Measurements from ENCODE around the gene NR2E1.

Gene NR2E1

DNA sequence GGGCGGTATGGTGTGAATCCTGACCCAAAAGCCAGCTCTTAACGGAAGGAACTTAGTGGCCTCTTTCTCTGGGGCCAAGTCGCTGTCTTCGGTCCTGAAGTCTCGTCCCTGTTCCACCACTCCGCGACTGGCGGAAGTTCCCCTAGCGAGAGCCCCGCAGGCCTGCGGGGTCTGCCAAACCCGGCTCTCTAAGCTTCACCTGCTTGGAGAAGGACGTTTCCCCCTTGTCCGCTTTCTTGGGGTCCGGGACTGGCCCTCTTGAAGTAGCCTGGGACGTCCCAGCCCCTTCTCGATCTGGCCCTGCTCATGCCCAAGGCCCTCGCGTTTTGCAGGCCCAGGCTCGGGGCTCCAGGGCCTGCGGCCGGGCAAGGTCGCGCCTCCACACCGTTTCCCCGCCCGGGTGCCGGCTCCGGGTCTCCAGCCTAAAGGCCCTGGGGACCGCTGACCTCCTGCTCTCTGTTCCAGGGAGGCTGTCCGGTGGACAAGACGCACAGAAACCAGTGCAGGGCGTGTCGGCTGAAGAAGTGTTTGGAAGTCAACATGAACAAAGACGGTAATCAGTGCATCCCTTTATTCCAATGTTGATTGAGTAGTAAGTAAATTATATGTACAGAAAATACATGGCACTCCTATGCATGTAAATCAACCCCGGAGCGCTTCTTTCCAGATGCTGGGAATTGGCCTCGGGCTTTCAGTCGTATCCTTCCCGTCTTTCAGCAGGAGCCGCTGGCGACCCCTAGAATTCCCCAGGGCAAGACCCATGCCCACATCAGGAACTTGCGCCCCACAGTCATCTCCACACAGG lies 8.8 kb downstream of the NR2E1 start:
- DNase-seq, result no peak

DNA sequence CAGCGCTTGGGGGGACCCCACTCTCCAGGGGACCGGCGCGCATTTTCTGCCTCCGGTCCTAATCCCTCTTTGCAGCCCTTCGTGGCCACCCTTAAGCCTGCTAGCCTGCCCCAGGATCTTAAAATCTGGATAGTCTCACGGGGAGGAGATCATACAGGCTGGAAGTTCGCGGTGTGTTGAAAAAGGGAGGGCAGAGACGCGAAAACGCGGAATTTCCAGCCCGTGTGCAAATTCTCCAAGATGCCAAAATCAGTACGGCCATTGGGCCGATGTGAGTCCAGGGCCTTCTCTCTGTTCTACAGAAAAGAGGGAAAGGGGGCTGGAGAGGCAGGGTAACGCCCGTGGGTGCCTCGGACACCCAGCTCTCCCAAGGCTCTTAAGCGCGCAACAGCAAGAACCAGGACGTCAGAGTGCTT lies 9.4 kb downstream of the NR2E1 start:
- no peak for DNase-seq

- no peak for DNase-seq
Observed at GRCh38 chr6:108175592-108176279, 9.9 kb downstream of the NR2E1 start.

- DNase-seq, result no peak
Observed at GRCh38 chr6:108176281-108177089, 10.7 kb downstream of the NR2E1 start.

- DNase-seq, result no peak
Observed at GRCh38 chr6:108179741-108180140, 13.9 kb downstream of the NR2E1 start.

DNA sequence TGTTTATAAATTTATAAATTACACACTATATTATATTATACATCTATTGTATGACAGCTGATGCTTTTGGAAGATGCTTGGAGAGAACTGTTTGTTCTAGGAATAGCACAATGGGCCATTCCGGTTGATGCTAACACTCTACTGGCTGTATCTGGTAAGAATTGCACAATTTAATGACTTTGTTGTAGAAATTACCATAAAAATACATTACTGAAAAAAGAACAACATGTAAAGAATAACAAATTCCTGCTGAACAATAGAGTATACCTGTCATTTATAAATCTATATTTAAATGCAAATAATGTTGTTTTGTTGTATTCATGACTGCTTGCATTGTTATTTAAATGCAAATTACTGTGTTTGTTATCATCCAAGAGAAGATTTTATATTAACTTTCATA lies 14.4 kb downstream of the NR2E1 start:
- DNase-seq, result no peak

DNA sequence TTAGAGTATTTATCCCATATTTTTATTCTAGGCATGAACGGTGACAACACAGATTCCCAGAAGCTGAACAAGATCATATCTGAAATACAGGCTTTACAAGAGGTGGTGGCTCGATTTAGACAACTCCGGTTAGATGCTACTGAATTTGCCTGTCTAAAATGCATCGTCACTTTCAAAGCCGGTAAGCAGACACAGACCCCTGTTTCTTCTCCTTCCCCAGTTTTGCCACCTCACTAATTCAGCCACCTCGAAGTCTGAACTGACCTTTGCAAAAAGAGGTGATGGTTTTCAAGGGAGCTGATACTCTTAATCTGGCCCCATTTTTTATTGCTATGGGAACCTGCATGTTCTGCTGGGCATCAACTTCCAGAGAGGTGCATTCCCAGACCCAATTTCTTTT lies 15.0 kb downstream of the NR2E1 start:
- DNase-seq, result no peak

- no peak for DNase-seq
Observed at GRCh38 chr6:108186226-108186625, 20.4 kb downstream of the NR2E1 start.

- DNase-seq, result no peak
Observed at GRCh38 chr6:108187519-108187918, 21.7 kb downstream of the NR2E1 start.

- no peak for DNase-seq
Observed at GRCh38 chr6:108193131-108193530, 27.3 kb downstream of the NR2E1 start.

GRCh38 chr6:108193835-108194234 lies 28.0 kb downstream of the NR2E1 start:
- no peak for DNase-seq

DNA sequence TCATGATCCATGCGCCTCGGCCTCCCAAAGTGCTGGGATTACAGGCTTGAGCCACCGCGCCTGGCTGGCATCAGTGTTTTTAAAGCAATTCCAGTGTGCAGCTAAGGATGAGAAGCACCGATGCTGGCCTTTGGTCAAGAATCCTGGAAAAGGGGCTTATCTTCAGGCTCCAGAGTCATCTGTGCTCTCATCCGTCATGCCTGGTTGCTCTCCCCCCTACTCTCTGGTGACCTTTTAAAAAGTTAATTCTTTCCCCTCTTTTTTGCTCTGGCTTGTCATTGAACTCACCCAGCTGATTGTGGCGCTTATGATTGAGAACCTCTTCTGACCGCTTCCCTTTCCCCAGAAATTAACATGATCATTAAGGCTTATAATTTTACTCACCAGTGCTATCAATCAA lies 28.7 kb downstream of the NR2E1 start:
- DNase-seq, result no peak

DNA sequence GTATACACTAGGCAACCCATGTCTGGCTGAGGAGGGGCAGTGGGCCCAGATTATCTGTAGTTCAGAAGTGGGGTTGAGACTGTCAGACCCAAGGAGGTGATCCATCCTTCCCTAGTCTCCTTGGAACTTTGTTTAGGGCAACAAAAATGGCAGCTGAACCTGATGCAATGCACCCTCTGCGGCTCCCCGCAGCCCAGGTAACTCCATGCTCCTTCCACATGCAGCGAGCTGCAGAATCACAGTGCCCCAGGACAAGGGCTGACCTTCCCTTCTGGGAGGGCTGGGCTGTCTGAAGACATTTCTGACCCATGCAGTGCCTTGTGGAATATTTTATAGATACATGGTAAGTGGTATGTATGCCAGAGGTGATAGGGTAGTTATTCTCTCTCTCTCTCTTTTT lies 29.4 kb downstream of the NR2E1 start:
- DNase-seq, result no peak

DNA sequence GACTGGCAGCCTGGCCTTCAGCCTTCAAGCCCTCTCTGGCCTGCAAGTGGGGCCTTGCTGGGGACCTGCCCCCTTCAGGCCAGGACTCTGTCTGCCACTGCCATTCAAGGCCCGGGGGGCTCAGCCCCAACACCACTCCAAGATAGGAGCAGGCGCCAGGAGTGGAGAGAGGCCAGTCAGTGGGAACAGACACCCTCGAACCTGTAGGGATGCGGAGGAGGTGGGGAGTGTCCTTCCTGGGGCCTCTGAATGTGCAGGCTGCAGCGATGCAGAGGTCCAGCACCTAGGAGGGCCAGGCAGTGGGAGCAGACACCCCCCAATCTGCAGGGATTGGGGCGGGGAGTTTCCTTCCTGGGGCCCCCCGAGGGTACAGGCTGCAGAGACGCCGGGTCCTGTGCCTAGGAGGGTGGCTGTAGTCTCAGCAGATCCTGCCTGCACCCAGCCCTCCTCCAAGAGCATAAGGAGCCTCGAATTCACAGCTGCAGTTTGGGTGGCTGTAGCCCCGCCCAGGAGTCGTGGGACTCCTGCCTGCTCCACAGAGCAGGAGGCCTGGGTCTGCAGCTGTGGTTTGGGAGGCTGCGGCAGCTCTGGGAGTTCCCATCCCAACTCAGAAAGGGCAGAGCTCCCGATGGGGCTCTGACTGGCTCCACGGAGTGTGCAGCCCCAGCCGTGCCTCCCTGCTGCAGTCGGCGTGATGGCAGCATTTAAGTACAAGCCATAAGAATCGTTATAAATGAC lies 33.1 kb downstream of the NR2E1 start:
- no peak for DNase-seq

DNA sequence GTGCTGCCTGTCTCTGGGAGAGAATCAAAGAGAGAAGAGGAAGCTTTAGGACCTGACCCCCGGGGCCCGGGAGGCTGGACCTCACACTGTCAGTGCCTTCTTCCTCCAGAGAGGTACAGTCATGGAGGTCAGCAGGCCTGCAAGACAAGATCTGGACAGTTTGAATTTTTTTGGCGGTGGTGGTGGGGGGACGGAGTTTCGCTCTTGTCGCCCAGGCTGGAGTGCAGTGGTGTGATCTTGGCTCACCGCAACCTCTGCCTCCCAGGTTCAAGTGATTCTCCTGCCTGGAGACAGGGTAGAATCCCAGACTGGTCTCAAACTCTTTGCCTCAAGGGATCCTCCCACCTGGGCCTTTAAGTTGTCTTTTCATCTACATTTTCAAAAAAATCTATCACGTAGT lies 34.4 kb downstream of the NR2E1 start:
- DNase-seq, result no peak

DNA sequence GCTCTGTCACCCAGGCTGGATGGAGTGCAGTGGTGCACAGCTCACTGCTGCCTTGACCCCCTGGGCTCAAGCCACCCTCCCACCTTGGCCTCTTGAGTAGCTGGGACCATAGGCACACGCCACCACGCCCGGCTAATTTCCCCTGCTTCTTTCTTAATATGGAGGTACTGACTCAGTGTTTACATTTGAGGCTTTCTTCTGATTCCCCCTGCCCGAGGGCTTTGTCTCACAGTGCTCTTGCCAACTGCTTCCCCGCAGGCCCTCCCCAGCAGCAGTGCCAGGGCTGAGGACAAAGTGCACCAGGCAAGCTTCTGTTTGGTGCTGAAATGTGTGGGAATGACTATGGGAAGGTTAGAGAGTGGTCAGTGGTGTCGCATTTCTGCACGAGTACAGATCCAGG lies 34.8 kb downstream of the NR2E1 start:
- no peak for DNase-seq

DNA sequence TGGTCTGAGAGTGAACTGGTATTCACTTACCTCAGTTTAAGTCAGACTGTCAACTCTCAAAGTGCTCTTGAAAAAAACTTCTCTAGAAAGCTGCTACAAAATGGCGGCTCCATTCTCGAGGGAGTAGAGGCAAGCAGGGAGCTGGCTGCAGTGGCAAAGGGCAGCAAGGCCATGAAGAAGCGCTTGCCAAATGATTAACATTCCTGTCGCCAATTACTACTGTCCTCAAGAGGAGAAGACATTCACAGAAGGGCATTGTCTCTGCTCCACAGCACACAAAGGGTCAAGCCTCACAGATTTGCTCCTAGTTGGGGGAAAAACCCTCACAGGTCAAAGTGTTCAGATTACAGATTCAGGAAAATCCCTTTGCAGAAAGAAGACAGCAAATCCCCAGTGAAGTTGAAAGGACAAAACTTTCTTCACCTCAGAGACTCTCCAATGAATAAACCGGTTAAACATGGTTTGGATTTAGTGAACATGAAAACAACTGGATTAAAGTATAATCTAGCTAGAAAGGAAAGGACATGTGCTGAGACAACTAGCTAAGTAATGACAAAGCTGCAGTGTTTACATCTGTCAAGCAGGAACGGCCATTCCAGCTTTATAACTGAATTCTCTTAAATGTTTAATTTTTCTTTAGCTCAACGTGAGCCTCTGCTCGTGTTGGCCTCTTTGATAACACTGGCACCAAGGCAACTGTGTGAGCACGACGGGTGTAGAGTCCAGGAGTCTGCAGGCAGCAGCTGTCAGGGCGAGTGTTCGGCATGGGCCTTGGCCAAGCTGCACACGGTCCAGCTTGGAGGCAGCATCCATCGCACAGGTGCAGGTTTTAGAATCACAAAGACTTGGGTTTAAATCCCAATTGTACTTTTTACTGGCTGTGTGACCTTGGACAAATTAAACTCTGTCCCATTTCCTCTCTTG lies 37.6 kb downstream of the NR2E1 start:
- DNase-seq, result no peak

DNA sequence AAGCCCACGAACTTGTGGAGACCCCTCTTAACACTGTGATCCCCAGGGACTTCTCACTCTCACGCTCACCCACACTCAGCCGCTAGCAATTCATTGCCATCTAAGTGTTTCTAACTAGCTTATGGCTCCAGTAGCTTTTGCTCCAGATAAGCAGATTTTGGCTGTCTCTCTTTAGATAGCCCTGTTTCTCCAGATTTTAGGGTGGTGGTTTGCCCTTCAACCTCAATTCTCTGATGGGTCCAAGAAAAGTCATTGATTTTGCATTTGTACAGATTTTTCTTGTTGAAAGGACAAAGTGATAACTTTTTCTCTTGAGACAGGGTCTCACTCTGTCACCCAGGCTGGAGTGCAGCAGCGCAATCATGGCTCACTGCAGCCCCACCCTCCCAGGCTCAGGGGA lies 41.2 kb downstream of the NR2E1 start:
- no peak for DNase-seq

DNA sequence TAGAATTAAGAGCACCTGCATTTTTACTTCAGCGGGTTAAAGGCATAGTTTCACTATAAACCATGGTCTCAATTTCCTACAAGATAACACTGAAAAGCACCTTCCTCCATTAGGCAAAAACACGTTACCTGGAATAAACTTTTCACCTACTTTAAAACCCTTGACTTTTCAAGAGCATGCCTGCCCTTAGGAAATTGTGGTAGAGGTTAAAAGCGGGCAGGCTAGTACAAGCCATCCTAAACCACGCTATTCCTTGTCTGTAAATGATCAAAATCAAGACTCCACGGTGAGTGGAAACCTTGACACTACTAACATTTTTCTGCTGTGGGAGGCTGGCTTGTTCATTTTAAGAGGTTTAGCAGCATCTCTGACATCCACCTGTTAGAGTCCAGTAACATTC lies 43.9 kb downstream of the NR2E1 start:
- DNase-seq, result no peak

DNA sequence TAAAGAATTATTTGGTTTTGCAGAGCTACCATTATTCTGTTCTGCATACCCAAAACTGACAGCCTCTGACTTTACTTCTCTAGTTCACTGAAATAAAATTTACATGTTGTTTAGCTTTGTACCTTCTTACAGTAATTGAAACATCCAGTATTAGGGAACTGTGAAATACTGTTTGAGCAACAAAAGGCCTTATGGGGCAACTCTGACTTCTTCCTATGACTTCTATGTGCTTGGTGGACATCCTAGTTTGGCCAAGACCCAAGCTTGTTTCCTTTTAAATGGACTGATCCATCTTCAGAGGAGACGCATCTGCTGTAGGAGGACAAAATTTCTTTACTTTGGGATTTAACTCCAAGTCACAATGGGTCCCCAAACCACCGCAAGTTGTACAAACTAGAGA lies 44.7 kb downstream of the NR2E1 start:
- no peak for DNase-seq

GRCh38 chr6:108211671-108212070 lies 45.8 kb downstream of the NR2E1 start:
- DNase-seq, result no peak

DNA sequence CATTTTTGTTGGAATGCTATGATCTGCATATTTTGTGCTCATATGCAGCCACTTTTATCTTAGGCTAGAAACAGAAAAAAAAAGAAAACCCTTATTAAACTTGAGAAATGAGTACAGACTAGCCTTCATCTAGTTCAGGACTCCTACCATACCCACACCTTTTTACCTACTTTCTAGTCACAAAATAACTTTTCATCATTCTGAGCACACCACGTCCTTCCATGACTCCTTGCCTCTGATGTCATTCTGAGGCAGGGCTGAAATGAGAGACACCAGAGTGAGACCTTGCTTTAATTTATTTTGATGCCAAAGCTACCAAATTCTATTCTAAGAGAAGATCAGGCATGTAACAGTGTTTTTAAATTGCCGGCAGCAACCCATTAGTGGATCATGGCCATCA lies 56.2 kb downstream of the NR2E1 start:
- no peak for DNase-seq
